Thyroid gland (tissue), 4 donors: ENCODE measurements around the gene SLC6A16.
"Not testable (repeated sequence)": the region's sequence is repeated elsewhere in the genome, so short reads cannot be mapped to it uniquely, and the experiment has no call there.

Experiments
- POLR2A ChIP-seq, 2 donors: fragments of 450-650 bp; IDR thresholded peaks; one replicate each; pipeline ENCODE4 v1.6.1; 2017; ENCODE audit warnings: antibody characterized with exemption in 2 of 2, mild to moderate bottlenecking in 2 of 2, moderate library complexity in 1 of 2
- TF ChIP-seq, protein P1 (sequence below), 6 experiments: fragments of 200-600 bp in 3 of 6; fragments of 450-650 bp in 3 of 6; sonication (generic) in 3 of 6; IDR thresholded peaks; one replicate each; pipeline ENCODE4 v1.5.1; 2016 to 2019; ENCODE audit warnings: antibody characterized with exemption in 6 of 6, mild to moderate bottlenecking in 2 of 6, inconsistent platforms in 1 of 6, moderate library complexity in 1 of 6

DNA sequence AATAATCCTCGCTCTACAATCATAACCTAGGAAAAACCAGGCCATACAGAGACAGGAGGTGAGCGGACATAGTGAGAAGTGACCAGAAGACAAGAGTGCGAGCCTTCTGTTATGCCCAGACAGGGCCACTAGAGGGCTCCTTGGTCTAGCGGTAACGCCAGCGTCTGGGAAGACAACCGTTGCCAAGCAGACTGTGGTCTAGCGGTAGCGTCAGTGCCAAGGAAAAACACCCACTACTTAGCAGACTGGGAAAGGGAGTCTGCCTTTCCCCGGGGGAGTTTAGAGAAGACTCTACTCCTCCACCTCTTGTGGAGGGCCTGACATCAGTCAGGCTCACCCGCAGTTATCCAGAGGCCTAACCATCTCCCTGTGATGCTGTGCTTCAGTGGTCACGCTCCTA lies 58.6 kb downstream of the SLC6A16 start:
- TF ChIP-seq POLR2A (IDR thresholded peaks at IDR 0.05), result not testable (repeated sequence)
- TF ChIP-seq, protein P1, sequence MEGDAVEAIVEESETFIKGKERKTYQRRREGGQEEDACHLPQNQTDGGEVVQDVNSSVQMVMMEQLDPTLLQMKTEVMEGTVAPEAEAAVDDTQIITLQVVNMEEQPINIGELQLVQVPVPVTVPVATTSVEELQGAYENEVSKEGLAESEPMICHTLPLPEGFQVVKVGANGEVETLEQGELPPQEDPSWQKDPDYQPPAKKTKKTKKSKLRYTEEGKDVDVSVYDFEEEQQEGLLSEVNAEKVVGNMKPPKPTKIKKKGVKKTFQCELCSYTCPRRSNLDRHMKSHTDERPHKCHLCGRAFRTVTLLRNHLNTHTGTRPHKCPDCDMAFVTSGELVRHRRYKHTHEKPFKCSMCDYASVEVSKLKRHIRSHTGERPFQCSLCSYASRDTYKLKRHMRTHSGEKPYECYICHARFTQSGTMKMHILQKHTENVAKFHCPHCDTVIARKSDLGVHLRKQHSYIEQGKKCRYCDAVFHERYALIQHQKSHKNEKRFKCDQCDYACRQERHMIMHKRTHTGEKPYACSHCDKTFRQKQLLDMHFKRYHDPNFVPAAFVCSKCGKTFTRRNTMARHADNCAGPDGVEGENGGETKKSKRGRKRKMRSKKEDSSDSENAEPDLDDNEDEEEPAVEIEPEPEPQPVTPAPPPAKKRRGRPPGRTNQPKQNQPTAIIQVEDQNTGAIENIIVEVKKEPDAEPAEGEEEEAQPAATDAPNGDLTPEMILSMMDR (IDR thresholded peaks at IDR 0.05), result peak in 5 of 6 experiments; percentile 20 to 54 (median 48)
